Measurements from ENCODE around the gene IMP4.

Gene IMP4

DNA sequence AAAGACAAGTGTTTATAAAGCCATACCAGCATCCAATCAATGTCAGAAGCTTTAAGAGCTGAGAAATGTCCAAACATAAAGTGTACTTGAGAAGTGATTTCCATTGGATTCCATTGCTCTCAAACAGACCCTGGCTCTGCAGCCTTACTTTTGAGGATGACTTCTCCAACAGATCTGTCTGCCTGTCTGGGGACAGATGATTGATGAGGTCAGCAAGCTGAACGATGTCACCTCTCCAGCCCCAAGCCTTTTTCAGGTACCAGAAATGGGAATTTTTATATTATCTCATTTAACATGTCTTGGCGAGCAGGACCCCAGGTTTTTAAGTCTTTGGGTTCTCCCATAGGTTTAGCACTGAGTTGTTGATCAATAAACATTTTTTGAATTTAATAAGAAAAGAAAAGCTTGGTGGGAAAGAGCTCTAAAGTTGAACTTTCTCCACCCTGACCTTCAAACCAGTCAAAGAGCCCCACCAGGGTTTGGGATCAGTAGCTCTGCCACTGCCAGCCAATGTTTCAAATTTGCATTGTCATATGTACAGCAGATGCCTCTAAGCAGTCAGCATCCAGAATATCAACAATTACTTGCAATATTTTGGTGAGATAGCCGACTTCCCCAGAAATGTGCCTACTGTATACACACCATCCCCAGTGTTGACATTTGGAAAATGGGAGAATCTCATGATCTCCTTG lies 35.7 kb downstream of the IMP4 start:
- DNase-seq: no peak

DNA sequence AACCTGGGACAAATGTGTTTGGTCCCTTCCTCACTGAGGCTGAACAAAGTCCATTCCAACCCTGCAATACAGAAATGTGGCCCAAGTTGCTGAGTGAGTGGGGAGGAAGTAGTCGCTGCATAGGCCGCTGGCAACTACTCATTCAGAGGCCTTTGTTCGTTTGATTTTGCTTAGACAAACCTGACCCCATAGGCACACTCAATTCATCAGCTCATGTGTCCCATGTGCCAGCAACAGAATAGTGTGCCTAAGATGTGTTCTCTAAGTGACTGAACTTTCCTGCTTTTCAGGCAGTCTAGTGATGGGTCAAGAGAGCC lies 36.2 kb downstream of the IMP4 start:
- DNase-seq: no peak

DNA sequence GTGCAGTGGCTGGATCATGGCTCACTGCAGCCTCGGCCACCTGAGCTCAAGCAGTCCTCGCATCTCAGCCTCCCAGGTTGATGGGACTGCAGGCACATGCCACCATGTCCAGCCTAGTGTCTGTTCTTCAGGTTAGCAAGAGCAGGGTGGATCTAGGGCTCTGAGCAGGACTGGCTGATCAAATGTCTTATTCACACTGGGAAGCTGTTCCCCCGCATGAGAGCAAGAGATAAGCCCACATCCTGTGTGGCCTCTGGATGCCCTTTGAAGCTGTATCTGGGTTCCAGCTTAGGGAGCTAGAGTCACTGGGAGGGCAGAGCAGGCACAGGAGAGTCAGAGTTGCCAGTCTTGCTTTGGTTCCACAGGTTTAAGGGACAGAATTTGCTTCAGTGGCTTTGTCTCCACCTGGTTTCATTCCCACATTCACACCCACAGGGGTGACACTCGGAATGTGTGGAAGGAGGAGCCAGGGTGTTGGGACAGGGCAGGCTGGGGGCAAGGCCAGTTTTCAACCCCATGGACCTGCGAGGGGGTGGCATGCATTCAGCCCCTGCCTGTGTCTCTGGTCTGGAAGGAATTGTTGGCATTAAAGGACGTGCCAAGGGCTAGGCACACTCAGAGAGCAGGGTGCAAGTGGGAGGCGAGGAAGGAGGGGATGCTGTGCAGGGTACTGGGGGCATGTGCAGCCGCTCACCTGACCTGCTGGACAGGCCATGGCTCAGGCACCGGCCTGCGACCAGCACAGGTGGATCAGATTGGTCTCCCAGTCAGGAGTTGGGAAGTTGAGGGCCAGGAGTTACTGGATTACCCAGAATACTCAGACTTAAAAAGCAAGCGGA lies 37.6 kb downstream of the IMP4 start:
- DNase-seq: no peak

DNA sequence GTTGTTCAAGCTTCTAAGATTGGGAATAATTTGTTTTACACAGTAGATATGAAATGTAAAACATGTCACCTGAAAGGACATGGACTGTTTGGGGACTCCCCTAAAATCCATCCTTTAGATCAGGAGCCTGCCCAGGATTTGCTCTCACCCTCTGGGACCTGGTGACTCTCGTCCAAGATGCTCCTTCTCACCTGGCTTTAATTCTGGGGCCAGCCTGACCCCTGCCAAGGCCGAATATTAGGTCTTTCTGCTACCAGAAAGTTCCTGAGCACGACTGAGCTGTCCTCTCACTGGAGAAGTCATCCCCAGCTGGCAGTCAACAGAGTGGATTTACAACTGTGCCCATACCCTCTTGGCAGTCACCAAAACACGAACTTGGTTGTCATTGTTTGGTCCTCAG lies 38.4 kb downstream of the IMP4 start:
- no peak for DNase-seq

DNA sequence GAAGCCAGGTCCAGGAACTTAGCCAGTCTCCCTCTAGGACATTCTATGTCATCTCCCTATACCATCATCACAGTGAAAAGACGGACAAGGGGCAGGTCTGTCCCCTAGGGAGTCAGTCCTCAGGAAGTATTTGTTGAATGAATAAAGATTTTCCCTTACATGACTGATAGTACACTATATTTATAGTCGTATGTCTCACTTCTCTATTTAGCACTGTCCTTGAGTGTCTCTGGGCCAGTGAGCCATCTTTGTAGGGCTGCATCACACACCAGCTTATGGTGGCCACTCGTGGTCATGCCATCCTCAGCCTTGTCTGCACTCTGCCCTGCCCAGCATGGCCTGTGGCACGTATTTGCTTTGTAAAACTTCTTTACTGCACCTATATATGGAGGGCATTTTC lies 38.9 kb downstream of the IMP4 start:
- DNase-seq: no peak

DNA sequence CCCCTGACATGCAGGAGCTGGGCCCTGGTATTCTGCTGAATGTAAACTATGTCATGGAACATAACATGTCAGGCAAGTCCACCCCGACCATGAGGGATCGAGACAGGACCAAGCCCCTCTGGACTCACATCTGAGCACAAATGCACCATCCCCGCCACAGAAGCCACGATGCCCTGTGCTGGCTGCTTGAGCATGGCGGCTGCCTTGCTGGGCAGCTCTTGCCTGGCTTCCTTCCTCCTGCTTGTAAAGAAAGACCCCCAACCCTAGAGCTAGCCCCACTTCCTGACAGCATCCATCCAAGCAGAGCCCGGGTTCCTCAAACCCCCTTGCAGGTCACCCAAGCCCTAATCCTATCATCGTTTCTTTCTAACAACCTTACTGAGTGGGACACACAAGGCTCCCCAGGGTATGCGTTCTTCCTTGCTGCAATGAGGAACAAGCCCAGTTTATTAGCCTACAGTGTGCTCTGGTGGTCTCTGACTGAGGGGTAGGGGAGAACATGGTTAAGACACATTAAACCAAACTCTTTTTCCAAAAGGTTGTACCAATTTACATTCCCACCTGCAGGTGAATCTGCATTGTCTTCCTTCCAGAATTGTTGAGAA lies 39.7 kb downstream of the IMP4 start:
- no peak for DNase-seq

DNA sequence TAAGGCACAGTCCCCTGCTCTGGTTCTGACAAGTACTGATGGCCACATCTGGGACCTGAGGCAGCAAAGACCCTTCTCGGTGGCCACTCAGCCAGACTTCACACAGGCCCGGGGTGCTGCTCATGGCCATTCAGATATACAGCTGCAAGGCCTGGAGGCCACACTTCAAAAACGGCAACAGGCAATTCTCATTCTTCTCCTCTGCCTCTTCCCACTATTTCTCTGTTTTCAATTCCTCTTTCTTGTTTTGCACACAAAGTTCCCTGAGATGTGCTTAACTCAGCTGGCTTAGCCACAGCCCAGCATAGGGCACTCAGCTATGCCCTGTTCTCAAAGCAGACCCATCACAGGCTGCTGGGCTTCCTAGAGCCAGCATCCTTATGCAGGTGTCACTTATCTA lies 43.0 kb downstream of the IMP4 start:
- DNase-seq: no peak

DNA sequence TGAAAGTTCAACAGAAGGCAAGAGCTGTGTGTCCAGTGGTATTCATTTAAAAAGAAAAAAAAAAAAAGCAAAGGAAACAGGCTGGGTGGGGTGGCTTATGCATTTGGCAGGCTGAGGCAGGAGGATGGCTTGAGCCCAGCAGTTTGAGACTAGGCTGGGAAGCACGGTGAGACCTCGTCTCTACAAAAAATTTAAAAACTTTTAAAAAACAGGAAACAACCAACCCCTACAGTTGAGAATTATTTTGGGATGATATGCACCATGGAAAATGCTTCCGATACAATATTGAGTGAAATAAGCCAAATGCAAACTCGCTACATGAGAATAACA lies 44.3 kb downstream of the IMP4 start:
- no peak for DNase-seq

DNA sequence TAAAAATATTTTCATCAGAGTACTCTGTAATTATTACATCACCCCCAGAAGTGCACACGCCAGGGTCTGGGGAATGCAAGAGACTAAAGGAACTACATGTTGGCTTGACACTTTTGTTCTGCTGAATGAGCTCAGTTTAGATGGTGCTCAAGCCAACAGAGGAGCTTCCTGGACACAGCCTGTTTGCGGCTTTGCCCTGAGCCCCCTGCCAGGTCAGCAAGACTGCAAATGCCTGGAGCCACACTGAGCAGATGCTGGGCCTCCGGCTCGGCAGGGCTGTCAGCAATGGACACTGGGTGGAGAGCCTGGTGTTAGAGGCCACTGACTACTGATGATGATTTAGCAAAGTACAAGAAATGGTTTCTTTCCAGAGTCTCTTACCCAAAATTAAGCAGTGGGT lies 45.1 kb downstream of the IMP4 start:
- no peak for DNase-seq

DNA sequence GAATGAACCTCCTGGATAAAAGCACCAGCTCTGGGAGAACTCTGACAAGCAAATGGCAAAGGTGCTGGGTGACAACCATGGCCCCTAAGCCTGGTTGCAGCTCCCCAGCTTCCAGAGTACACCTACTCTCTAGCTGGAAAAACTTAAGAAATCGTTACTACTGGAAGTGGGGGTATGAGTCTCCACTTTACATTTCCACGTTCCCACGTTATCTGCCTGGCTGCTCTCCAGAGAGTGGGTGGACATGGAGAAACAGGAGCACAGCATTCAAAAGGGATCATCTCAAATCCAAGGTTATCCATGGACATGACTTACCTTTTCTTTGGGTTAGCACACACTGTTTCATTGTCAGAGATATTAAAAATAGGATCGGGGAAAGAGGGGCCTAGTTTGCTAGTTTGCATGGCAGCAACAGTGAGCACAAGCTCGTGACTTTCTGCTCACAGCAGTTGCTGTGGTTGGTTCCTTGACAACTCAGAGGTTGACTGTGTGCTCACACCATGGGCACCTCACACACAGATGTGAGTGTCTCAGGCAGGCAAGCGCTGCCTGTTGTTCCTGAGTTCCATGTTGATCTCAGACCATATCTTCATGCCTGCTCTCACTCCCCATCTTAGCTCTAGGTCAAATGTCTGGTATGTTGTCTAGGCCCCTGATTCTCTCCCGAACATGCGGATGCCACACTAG lies 45.7 kb downstream of the IMP4 start:
- DNase-seq: no peak

DNA sequence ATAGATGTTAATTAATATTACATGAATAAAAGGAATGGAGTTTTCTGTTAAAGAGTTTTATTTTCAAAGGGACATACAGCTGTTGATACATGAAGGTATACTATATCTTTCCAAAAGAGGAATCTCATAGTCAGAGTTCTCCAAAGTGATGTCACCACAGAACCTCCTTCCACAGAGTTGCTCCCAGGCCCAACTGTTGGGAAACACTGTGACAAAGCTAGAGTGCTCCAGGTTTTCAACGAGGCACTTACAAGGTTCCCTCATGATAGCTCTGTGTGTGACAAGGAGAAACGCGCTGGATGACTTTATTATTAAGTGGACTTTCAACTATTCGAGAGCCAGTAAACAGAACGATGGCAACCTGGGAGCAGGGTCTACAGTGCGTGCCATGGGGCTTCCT lies 46.7 kb downstream of the IMP4 start:
- DNase-seq: no peak

DNA sequence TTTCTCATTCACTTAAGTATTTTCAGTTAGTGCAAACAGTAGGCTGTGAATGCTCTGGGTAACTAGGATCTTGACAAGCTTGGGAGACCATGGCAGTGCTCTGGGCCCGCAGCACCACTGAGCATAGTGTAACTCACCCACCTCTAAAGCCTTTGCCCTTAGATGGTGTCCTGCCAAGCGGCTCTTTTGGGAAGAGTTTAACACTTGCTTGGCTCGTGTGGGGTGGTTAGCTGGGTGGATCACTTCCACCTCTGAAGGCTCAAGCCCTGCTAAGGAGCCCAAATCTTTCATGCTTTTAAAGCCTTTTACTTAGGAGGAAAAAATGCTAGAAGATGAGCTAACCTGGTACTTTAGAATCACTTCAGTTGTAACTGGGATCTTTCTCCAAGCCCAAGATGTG lies 47.1 kb downstream of the IMP4 start:
- DNase-seq: no peak

DNA sequence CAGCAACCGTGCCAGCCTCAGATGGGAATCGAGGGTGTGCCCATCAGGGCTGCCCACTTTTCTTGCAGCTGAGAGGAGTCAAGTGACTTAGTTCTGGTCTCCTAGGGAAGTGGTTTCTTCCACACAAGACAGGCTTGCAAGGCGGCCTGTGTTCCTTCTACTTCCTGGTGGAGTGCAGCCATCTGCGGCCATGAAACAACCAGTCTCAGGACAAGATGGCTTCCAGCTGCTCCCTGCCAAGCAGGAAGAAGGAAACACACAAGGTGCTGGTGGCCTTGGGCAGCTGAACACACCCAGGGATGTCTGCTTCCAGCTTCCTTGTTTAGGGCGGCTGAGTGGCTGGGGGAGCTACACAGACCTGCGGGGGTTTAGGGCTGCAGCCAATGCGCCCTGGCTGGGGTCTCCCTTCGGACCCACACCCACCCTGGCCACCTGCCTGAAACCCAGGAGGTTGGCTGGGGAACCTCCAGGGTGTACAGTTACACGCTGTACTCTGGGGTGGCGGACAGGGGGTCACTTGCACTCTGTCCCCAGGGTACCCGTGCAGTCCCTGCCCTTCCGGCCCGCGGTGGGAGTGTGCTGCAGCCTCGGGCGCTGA lies 47.9 kb downstream of the IMP4 start:
- DNase-seq: no peak

DNA sequence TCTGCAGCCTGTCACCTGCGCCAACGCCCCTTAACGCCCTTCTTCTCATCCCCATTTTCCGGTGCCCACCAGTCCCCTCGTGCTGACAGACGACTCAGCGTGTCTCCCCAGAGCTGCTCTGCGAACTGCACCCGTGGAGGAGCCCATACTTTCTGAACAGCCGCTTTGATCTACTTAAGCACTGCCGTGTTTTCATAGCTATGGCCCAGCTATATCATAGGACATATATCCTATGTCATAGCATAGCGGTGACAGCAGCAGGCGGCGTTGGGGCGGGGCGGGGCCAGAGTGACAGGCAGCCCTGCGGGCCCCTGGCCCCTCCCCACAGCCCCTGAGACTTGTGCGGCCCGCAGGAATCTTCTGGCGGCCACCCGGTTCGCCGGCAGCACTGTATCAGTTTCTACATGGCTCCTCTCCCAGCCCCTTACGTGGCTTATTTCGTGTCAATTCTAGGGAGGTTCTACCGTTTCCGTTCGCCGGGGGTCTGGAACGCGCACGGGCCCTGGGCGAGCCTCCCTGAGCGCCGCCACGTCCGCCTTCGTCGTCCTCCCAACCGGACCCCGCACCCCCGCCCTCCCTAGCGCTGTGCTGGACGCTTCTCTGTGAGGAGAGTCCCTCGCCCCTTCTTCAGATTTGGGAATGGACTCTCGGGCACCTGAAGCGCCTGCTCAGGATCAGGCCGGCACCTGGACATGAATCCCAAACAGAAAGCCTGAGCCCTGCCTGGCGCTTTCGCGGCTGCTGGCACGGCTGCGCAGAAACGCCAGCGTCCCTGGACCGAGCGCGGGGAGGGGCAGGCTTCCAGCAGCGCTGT lies 48.6 kb downstream of the IMP4 start:
- peak; percentile 52 for DNase-seq

DNA sequence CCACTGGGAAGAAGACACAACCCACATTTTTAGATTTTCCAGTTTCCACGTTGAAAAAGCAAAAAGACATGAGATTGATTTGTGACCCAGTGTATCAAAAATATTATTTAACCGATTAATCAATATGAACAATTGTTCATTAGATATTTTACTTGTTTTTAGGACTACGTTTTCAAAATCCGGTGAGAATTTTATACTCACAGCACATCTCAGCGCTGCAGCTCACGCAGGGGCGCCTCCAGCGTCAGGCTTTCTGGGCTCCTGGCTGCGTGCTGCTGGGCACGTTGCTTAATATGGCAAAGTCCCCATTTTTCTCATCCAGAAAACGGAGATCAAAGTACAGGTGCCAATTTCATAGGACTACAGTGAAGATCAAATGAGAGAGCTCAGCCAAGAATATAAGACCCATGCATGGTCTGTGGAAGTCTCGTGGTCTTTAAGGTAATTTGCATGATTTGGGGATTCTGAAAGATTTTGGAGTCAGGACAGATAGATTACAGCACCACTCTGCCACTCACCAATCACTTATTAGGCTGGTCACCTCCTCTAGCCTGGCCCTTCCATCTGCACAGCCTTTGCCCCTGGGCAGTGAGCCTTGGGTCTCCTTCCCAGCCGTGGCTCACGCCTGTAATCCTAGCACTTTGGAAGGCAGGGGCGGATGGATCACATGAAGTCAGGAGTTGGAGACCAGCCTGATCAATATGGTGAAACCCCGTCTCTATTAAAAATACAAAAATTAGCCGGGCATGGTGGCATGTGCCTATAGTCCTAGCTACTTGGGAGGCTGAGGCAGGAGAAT lies 49.4 kb downstream of the IMP4 start:
- DNase-seq: no peak

DNA sequence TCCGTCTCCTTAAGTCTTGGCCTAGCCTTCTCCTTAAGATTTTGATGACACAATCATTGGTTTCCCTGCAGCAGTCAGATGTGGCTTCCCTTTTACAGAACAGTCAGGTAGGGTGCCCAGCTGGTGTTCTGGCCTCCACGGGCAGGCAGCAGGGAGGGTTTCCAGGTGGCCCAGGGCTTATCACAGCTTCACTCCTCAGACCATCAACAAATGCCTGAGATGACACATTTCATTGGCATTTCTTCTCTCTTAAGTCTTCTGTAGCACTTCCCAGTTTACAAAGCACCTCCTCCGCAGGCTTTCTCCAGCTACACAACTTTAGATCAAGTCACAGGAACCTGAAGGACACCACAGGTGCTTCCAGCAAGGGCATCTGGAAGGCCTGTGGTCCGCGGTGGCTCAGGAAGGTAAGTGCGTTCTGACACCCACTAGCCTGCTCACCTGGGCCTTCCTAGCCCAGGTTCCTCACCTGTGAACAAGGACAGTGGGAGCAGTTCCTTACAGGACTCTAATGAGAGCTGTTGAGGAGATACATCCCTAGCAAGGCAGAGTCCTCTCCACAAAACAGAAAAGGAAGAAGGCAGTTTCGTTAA lies 50.7 kb downstream of the IMP4 start:
- no peak for DNase-seq

Measured in central memory CD4-positive, alpha-beta T cell (primary cell).